Vagina (tissue), 2 donors: ENCODE measurements around the gene CUX1.

Experiments used
- POLR2A ChIP-seq, 2 donors: fragments of 450-650 bp; IDR thresholded peaks; one replicate each; pipeline ENCODE4 v1.6.1; 2017; ENCODE audit warnings: antibody characterized with exemption in 2 of 2, mild to moderate bottlenecking in 2 of 2, moderate library complexity in 2 of 2
- TF ChIP-seq, protein P1 (sequence below), 3 experiments: fragments of 450-650 bp in 2 of 3; fragments of 200-600 bp in 1 of 3; sonication (generic) in 1 of 3; IDR thresholded peaks; one replicate each; pipeline ENCODE4 v1.5.1; 2017 to 2019; ENCODE audit warnings: antibody characterized with exemption in 3 of 3, mild to moderate bottlenecking in 2 of 3, moderate library complexity in 2 of 3

- TF ChIP-seq, protein P1, sequence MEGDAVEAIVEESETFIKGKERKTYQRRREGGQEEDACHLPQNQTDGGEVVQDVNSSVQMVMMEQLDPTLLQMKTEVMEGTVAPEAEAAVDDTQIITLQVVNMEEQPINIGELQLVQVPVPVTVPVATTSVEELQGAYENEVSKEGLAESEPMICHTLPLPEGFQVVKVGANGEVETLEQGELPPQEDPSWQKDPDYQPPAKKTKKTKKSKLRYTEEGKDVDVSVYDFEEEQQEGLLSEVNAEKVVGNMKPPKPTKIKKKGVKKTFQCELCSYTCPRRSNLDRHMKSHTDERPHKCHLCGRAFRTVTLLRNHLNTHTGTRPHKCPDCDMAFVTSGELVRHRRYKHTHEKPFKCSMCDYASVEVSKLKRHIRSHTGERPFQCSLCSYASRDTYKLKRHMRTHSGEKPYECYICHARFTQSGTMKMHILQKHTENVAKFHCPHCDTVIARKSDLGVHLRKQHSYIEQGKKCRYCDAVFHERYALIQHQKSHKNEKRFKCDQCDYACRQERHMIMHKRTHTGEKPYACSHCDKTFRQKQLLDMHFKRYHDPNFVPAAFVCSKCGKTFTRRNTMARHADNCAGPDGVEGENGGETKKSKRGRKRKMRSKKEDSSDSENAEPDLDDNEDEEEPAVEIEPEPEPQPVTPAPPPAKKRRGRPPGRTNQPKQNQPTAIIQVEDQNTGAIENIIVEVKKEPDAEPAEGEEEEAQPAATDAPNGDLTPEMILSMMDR (IDR thresholded peaks at IDR 0.05), result no peak
- no peak for TF ChIP-seq POLR2A (IDR thresholded peaks at IDR 0.05)
Measured at GRCh38 chr7:101942603-101943210, 125.3 kb downstream of the CUX1 start.
